ENCODE measurements around the gene NALCN.

DNA sequence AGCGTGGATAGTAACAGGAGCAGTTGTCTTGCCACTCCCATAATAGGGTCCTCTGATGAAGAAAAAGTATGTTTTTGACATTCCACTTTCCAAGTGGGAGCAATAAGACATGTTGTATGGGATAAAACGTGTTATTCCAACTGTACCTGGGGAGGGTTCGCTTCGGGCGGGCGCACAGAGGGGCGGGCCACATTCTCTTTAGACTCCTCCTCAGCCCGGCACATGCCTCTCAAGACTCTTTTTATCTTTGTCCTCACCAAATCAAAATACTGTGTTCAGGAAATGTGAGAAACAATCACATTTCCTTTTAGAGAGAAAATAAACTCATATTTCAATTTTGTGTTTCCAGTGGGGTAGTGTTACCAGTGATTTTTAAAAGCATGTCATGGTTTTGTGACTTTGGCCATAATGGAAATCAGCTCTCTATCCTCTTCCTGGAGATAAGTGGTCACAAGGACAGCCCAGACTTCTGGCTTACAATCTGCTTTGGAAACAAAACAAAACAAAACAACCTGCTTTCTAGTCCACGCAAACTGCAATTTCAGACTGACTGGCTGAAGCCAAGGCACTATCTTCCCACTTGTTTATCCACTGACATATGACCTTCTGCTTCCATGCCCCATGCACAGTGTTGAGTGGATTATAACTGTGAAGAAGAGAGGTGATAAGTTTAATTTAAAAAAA, 276.1 kb downstream of the NALCN start:
- no peak for TF ChIP-seq CTCF (IDR thresholded peaks at IDR 0.05)
- TF ChIP-seq POLR2A (IDR thresholded peaks at IDR 0.05): no peak

All from uterus (tissue), 2 donors.